IPS DF 4.7 (cell line): ENCODE measurements around the gene ADTRP.
"Not testable (repeated sequence)": the region's sequence is repeated elsewhere in the genome, so short reads cannot be mapped to it uniquely, and the experiment has no call there.

Experiments
- DNase-seq: peaks from one replicate; pipeline ENCODE4 v3.0.0-alpha.2; 2013; ENCODE audit warnings: low spot score; ENCODE audit errors: extremely low read depth

The ADTRP gene

GRCh38 chr6:11700118-11700718 is 78.4 kb downstream of the ADTRP start:
- no peak for DNase-seq

- no peak for DNase-seq
Measured at GRCh38 chr6:11699576-11699975, 79.0 kb downstream of the ADTRP start.

- DNase-seq, result no peak
Measured at GRCh38 chr6:11692451-11693376, 85.9 kb downstream of the ADTRP start.

GRCh38 chr6:11689847-11690246 is 88.8 kb downstream of the ADTRP start:
- DNase-seq, result no peak

- not testable (repeated sequence) for DNase-seq
Measured at GRCh38 chr6:11689400-11689799, 89.2 kb downstream of the ADTRP start.

GRCh38 chr6:11688425-11688709 is 90.2 kb downstream of the ADTRP start:
- DNase-seq, result no peak

- no peak for DNase-seq
Measured at GRCh38 chr6:11685481-11686093, 93.0 kb downstream of the ADTRP start.

GRCh38 chr6:11684901-11685480 is 93.6 kb downstream of the ADTRP start:
- DNase-seq, result no peak

- no peak for DNase-seq
Measured at GRCh38 chr6:11683871-11684270, 94.7 kb downstream of the ADTRP start.

GRCh38 chr6:11682561-11682975 is 96.0 kb downstream of the ADTRP start:
- DNase-seq, result no peak

GRCh38 chr6:11681770-11682169 is 96.8 kb downstream of the ADTRP start:
- DNase-seq, result no peak

- DNase-seq, result no peak
Measured at GRCh38 chr6:11681357-11681756, 97.2 kb downstream of the ADTRP start.

- DNase-seq, result not testable (repeated sequence)
Measured at GRCh38 chr6:11680479-11680878, 98.1 kb downstream of the ADTRP start.

GRCh38 chr6:11679099-11679498 is 99.5 kb downstream of the ADTRP start:
- DNase-seq, result no peak

- DNase-seq, result no peak
Measured at GRCh38 chr6:11675601-11676000, 103.0 kb downstream of the ADTRP start.

GRCh38 chr6:11672669-11673068 is 105.9 kb downstream of the ADTRP start:
- no peak for DNase-seq

GRCh38 chr6:11672256-11672655 is 106.3 kb downstream of the ADTRP start:
- DNase-seq, result no peak

- DNase-seq, result no peak
Measured at GRCh38 chr6:11669696-11670095, 108.9 kb downstream of the ADTRP start.

GRCh38 chr6:11668455-11668854 is 110.1 kb downstream of the ADTRP start:
- DNase-seq, result no peak

GRCh38 chr6:11667876-11668275 is 110.7 kb downstream of the ADTRP start:
- no peak for DNase-seq

- DNase-seq, result no peak
Measured at GRCh38 chr6:11665604-11666326, 112.8 kb downstream of the ADTRP start.
